ENCODE results near the gene NPIPA1.
"Not testable (repeated sequence)": the region's sequence is repeated elsewhere in the genome, so short reads cannot be mapped to it uniquely, and the experiment has no call there.

Gene NPIPA1

GRCh38 chr16:14978908-14979307, 41.7 kb downstream of the NPIPA1 start:
- not testable (repeated sequence) for ATAC-seq

GRCh38 chr16:14981234-14981633, 44.0 kb downstream of the NPIPA1 start:
- not testable (repeated sequence) for ATAC-seq

DNA sequence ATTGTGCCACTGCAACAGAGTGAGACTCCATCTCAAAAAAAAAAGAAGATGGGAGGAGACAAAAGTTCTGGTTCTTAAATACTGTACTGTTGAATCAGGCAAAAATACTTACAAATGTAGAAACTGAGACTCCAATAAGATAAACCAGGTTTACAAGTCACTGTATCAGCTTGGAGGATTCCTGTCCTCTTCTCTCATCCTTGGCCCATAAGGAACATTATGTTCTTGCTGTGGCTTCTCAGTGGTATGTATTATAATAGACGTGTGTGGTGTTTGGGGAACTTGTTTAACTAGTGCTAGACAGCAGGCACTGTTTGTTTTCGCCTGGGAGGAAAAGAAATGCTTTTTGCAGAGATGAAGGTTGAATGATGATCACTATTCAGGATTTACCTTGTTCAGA, 45.3 kb downstream of the NPIPA1 start:
- ATAC-seq, result not testable (repeated sequence)

GRCh38 chr16:14988092-14988491, 50.8 kb downstream of the NPIPA1 start:
- peak in 1 of 2 donors; percentile 12 for ATAC-seq

DNA sequence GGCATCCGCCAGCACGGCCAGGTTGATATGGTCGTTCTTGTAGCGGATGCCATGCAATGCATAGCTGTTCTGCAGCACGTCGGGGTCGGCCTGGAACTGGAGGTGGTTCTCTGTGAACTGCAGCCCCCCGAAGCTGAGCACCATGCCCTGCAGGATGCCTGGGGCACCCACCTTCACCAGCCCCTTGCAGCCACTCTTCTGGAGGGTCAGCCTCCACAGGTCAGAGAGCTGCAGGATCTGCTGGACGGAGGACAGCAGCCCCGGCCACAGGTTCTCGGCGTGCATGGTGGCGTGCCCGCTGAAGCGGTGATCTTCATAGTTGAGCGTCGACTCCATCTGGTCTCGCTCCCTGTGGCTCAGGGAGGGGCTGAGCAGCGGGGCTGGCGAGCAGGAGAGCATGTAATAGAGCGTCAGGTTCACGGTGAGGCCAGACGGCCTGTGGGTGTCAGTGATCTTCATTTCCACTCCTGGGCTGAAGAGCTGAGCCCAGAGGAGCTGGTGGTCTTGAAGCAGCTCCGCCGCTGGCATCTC, 51.5 kb downstream of the NPIPA1 start:
- ATAC-seq, result not testable (repeated sequence)

GRCh38 chr16:14989291-14990281, 52.3 kb downstream of the NPIPA1 start:
- ATAC-seq, result peak in 1 of 2 donors; percentile 41

- ATAC-seq, result not testable (repeated sequence)
These were observed 56.3 kb downstream of the NPIPA1 start for GRCh38 chr16:14993277-14994151.

GRCh38 chr16:14996702-14997101, 59.5 kb downstream of the NPIPA1 start:
- not testable (repeated sequence) for ATAC-seq

- not testable (repeated sequence) for ATAC-seq
These were observed 61.1 kb downstream of the NPIPA1 start for GRCh38 chr16:14998300-14998699.

- not testable (repeated sequence) for ATAC-seq
These were observed 62.6 kb downstream of the NPIPA1 start for GRCh38 chr16:14999845-15000244.
